Common myeloid progenitor, CD34-positive (primary cell): ENCODE measurements around the gene FAM111B.
A peak's percentile ranks its signal among the peaks of the same experiment; 100 is the strongest.
"Not testable (repeated sequence)": the region's sequence is repeated elsewhere in the genome, so short reads cannot be mapped to it uniquely, and the experiment has no call there.

ENCODE experiments used
- CTCF ChIA-PET: fragments of 350-600 bp; sonication (Branson Sonifier 250); formaldehyde crosslinking; loops from one replicate; lab custom pipeline; 2021; ENCODE audit warnings: antibody characterized with exemption; lab: Charles Lee
- POLR2A ChIA-PET: fragments of 350-600 bp; sonication (Branson Sonifier 250); formaldehyde crosslinking; loops from one replicate; lab custom pipeline; 2021; ENCODE audit warnings: antibody characterized with exemption; lab: Charles Lee
- DNase-seq, 3 donors: peaks; one replicate each; pipeline versions ENCODE4 v3.0.0 to v3.0.0-alpha.2; 2013
- H3K27ac ChIP-seq, 2 experiments: 1 replicate in 1 of 2; 2 replicates in 1 of 2; pipeline ENCODE4 v1.7.0; 2013; ENCODE audit warnings: inconsistent platforms in 2 of 2, low read length in 2 of 2, mild to moderate bottlenecking in 2 of 2, low read depth in 1 of 2, moderate library complexity in 1 of 2; ENCODE audit not compliant: severe bottlenecking in 2 of 2, insufficient read depth in 1 of 2, poor library complexity in 1 of 2
- H3K27me3 ChIP-seq, 5 experiments: replicated peaks in 2 of 5; 1 replicate in 3 of 5; 2 replicates in 2 of 5; pipeline versions ENCODE4 v1.6.1 to v1.7.0; 2013; ENCODE audit warnings: low read length in 4 of 5, mild to moderate bottlenecking in 2 of 5, moderate library complexity in 2 of 5, inconsistent platforms in 1 of 5; ENCODE audit not compliant: insufficient read depth in 5 of 5, control insufficient read depth in 4 of 5
- H3K36me3 ChIP-seq, 4 experiments: 1 replicate in 2 of 4; 2 replicates in 2 of 4; pipeline versions ENCODE4 v1.6.1 to v1.7.0; 2013; ENCODE audit warnings: low read length in 3 of 4, control low read depth in 1 of 4, mild to moderate bottlenecking in 1 of 4; ENCODE audit not compliant: control insufficient read depth in 4 of 4, insufficient read depth in 4 of 4
- H3K4me1 ChIP-seq, 4 experiments: 1 replicate in 3 of 4; 2 replicates in 1 of 4; pipeline versions ENCODE4 v1.6.1 to v1.7.1; 2013; ENCODE audit warnings: low read length in 3 of 4, mild to moderate bottlenecking in 3 of 4, control low read depth in 1 of 4, inconsistent platforms in 1 of 4, moderate library complexity in 1 of 4; ENCODE audit not compliant: control insufficient read depth in 4 of 4, insufficient read depth in 4 of 4; ENCODE audit errors: control extremely low read depth in 1 of 4
- H3K4me3 ChIP-seq, 7 experiments: 1 replicate in 4 of 7; 2 replicates in 3 of 7; pipeline versions ENCODE4 v1.5.1 to v1.7.0; 2013; ENCODE audit warnings: mild to moderate bottlenecking in 7 of 7, low read length in 6 of 7, moderate library complexity in 6 of 7, inconsistent platforms in 2 of 7, low read depth in 2 of 7, control low read depth in 1 of 7; ENCODE audit not compliant: insufficient read depth in 4 of 7, control insufficient read depth in 1 of 7; ENCODE audit errors: extremely low read depth in 1 of 7
- H3K9me3 ChIP-seq, 5 experiments: 1 replicate in 4 of 5; 2 replicates in 1 of 5; pipeline versions ENCODE4 v1.6.1 to v1.7.1; 2013; ENCODE audit warnings: low read length in 4 of 5, mild to moderate bottlenecking in 2 of 5, inconsistent platforms in 1 of 5, low read depth in 1 of 5, moderate library complexity in 1 of 5; ENCODE audit not compliant: control insufficient read depth in 4 of 5, insufficient read depth in 2 of 5; ENCODE audit errors: control extremely low read depth in 1 of 5
- WGBS: methylation state at CpG from one replicate; pipeline ENCODE4 v1.1.5; 2013; ENCODE audit not compliant: insufficient coverage; 5-methylcytosine and 5-hydroxymethylcytosine counted together

Gene FAM111B

GRCh38 chr11:59088162-59088561 lies 18.9 kb upstream of the FAM111B start:
- no peak for DNase-seq
- Histone ChIP-seq H3K36me3 (no peaks in the 10 kb centered on the region), H3K9me3 (no peaks in the 10 kb centered on the region), H3K27ac (no peak overlapping the region), H3K27me3 (peaks cover 0 to under 1% (median 0%) of the 10 kb centered on the region in 5 experiments), H3K4me1 (no peaks in the 10 kb centered on the region), H3K4me3 (no peak overlapping the region)
- POLR2A ChIA-PET: no interaction called here
- 100% methylated on average over 1 of the region's 4 CpGs for WGBS
- CTCF ChIA-PET: interaction anchor here (1.0 to 1.2 kb wide), 2 partner anchors 30 to 48 kb away, joined by 3 to 5 read pairs; no protein-coding TSS in a partner anchor

- not testable (repeated sequence) for H3K9me3 ChIP-seq
- CTCF ChIA-PET: interaction anchor here (1.7 kb wide), 1 partner anchor 65 kb away, joined by 6 read pairs; no protein-coding TSS in a partner anchor
Observed at GRCh38 chr11:59093576-59093975, 13.5 kb upstream of the FAM111B start.

GRCh38 chr11:59095225-59095624 lies 11.8 kb upstream of the FAM111B start:
- not testable (repeated sequence) for H3K4me1 ChIP-seq
- CTCF ChIA-PET: interaction anchor here (1.7 to 3.2 kb wide), 2 partner anchors 40 to 62 kb away, joined by 12 to 26 read pairs; no protein-coding TSS in a partner anchor

More at GRCh38 chr11:59093576-59093975, 13.5 kb upstream of the FAM111B start:
- DNase-seq, H3K36me3 ChIP-seq, H3K4me3 ChIP-seq, POLR2A ChIA-PET, H3K4me1 ChIP-seq, H3K27me3 ChIP-seq, H3K27ac ChIP-seq: not testable (repeated sequence)

DNA sequence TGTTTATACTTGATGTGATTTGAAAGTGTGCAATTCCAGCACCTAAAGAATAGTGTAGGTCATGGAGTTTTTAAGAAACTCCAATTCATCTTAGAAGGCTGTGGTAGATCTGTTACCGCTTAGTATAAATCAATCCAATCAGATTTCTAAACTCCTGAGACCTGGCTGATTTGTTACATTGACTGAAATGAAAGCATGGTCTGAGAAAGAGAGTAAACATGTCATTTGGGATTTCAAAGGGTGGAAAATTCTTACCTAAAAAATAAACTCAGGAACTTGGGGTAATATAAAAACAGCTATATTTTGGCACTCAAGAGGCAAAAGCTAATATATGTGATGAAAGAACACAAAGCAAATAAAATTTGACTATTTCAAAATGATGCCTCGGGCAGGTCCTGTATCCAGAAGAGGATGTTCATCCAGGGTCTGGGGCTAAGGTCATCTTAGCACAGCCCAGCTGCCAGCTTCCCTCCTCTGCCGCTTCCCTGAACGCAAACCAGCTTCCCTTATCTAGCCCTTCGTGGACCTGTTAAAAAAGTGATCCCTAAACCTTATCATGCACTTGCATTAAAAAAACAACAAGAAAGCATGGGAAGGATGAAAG lies 11.0 kb upstream of the FAM111B start:
- DNase-seq, H3K4me1 ChIP-seq, H3K27ac ChIP-seq, H3K9me3 ChIP-seq, H3K27me3 ChIP-seq, H3K36me3 ChIP-seq, H3K4me3 ChIP-seq, POLR2A ChIA-PET: not testable (repeated sequence)
- CTCF ChIA-PET: interaction anchor here (0.8 to 3.2 kb wide), 5 partner anchors 30 to 62 kb away, joined by 3 to 26 read pairs (median 7); no protein-coding TSS in a partner anchor
- WGBS: 100% methylated on average over 1 of the region's 5 CpGs

More at GRCh38 chr11:59095225-59095624, 11.8 kb upstream of the FAM111B start:
- H3K27ac ChIP-seq, H3K4me3 ChIP-seq, H3K9me3 ChIP-seq, POLR2A ChIA-PET, DNase-seq, H3K27me3 ChIP-seq, H3K36me3 ChIP-seq: not testable (repeated sequence)
- no CpG with 5 or more reads among the region's 1 CpG for WGBS

DNA sequence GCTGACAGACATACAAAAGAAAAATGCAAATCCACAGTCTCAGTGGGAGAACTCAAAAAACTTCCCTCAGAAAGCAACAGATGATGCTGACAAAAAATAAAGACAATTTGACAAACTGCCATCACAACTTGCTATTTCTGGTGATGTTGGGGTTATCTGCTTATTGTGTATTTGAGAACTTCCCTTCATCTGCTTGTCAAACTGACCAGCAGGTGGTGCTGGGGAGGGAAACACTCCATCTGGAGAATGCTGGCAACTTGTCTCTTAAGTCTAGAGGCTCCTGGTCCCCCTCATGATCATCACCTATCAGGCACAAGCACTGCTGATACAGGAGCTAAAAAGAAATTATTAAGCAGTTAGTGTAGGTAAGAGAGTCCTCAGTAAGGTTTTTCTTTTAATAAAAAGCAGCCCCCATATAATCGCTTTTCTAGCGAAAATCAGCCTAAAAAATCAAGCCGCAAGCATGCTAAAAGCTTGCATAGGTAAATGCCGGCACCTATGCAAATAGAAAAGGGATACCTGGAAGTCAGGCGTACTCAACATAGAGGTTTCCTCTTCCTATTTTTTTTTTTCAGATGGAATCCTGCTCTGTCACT lies 9.8 kb upstream of the FAM111B start:
- CTCF ChIA-PET: interaction anchor here (0.6 to 3.2 kb wide), 12 partner anchors 9 to 108 kb away, joined by 3 to 26 read pairs (median 4); no protein-coding TSS in a partner anchor
- H3K27me3 ChIP-seq: no peaks in the 10 kb centered on the region
- H3K4me3 ChIP-seq: no peak overlapping the region
- DNase-seq: peak; percentile 77 to 88 (median 84)
- H3K9me3 ChIP-seq: no peaks in the 10 kb centered on the region
- peaks cover 0 to 6% (median 4%) of the 10 kb centered on the region in 4 experiments for H3K4me1 ChIP-seq
- POLR2A ChIA-PET: no interaction called here
- WGBS: 95% methylated on average over 5 of the region's 5 CpGs
- no peak overlapping the region for H3K27ac ChIP-seq
- H3K36me3 ChIP-seq: no peaks in the 10 kb centered on the region

DNA sequence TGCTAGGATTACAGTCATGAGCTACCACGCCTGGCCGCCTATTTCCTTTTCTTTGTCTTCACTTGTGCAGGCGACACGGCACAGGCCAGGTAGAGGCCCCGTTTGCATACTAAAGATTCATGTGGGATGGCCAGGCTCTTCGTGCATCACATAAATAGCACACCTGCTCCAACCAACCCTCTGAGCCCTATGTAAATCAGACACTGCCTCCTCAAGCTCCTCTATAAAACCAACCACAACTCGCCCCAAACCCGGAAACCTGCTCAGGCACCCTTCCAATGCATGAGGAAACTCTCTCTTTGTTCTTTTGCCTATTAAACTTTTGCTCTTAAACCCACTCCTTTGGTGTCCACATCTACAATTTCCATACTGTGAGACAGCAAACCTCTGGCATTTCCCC lies 9.1 kb upstream of the FAM111B start:
- H3K9me3 ChIP-seq, H3K27me3 ChIP-seq, POLR2A ChIA-PET, H3K36me3 ChIP-seq, H3K4me1 ChIP-seq, H3K27ac ChIP-seq, H3K4me3 ChIP-seq, DNase-seq: not testable (repeated sequence)
- CTCF ChIA-PET: interaction anchor here (0.7 to 3.2 kb wide), 10 partner anchors 8 to 107 kb away, joined by 3 to 26 read pairs (median 4); no protein-coding TSS in a partner anchor
- WGBS: 82% methylated on average over 2 of the region's 8 CpGs

DNA sequence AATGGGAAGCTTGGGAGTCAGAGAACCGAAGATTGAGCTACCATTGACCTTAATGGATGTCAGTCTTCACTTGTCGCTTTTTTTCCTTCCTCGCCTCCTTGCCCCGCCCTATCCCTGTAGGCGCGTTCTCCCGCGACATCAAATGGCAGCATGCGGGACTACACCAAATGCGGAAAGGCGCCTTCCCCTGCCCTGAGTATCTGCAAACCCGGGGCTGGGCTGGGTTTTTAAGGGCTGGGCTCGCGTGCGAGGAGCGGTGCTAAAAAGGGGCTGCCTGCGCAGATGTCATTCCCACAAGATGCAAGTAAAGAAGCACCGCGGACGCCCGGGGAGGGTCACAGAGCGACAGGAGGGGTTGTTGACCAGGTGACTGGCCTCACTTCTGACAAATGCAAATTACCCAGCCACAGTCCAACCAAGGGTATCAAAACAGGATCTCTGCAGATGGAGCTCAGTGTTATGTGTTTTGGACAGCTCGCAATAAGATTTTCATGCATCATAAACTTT lies 4.7 kb upstream of the FAM111B start:
- peak overlapping the region; percentile 20 to 82 (median 73) for H3K4me3 ChIP-seq
- no peaks in the 10 kb centered on the region for H3K36me3 ChIP-seq
- DNase-seq: peak; percentile 88 to 90 (median 89)
- peaks cover 3 to 19% (median 12%) of the 10 kb centered on the region in 4 experiments for H3K4me1 ChIP-seq
- H3K9me3 ChIP-seq: no peaks in the 10 kb centered on the region
- no peak overlapping the region for H3K27ac ChIP-seq
- ChIA-PET CTCF (interaction anchor here (1.4 to 2.4 kb wide), 3 partner anchors 33 to 46 kb away, joined by 3 to 12 read pairs (median 4); no protein-coding TSS in a partner anchor), POLR2A (no interaction called here)
- H3K27me3 ChIP-seq: no peaks in the 10 kb centered on the region
- 0% methylated on average over 22 of the region's 23 CpGs for WGBS
